HG02970 (cell line): ENCODE data around the gene RHBDF2.

Experiments
- ATAC-seq: cut with Tn5 transposase; IDR thresholded peaks from one replicate; pipeline ENCODE4 v1.9.1; 2021; ENCODE audit warnings: mild to moderate bottlenecking, moderate library complexity, moderate number of reproducible peaks; ENCODE audit not compliant: unreplicated experiment, low FRiP score

Gene RHBDF2

DNA sequence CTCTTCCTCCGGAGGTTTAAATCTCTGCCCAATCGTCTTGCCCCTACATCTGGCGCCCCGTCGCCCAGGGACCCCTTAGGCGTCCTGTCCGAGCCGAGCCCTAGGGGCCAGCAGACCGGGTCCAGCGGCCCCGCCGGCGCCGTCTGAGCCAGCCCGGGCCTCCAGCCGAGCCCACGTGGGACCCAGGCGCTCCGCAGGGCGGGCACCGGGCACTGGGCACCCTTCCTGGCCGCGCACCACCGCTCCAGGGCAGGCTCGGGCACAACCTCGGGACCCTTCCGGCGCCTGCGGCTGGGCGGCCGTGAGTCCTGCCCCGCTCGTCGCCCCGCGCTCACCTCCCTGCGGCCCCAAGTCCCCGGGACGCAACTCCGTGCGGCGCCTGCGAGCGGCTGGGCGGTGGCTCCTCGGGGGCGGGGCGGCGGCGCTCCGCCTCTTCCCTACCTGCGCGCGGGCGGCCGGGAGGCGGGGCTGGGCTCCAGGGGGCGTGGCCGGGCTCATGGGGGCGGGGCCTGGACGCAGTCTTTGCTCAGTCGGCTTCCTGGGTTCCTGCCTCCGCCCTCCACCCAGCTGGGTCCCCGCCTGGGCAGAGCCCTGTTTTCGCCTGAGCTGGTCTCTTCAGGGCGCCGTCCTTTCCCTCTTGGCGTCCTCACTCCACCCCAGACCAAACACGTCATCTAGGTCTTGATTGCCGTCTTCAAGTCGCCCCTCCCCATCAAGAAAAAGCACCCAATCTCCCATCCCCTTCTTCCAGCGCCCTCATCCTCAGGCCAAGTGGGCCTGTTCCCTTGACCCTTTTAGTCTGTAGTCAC lies at the start of gene RHBDF2:
RHBDF2 (minus strand) TSS at position 406 of the 809 bp plus-strand sequence. CDS start 19,899 bp downstream, outside the sequence.
- ATAC-seq = peak; percentile 70

DNA sequence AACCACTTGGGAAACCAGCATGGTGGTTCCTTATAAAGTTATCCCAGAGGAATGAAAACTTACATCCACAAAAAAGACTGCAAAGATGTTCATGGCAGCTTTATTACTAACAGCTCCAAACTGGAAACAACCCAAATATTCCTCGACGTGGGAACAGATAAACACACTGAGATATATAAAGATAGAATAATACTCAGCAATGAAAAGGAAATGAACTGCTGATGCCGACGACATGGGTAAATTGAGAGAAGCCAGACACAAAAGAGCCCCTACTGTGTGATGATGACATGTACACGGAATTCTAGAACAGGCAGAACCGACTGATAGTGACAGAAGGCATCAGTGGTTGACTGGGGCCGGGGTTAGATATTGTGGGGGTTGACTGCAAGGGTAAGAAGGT lies 48.3 kb upstream of the RHBDF2 start:
- no peak for ATAC-seq

DNA sequence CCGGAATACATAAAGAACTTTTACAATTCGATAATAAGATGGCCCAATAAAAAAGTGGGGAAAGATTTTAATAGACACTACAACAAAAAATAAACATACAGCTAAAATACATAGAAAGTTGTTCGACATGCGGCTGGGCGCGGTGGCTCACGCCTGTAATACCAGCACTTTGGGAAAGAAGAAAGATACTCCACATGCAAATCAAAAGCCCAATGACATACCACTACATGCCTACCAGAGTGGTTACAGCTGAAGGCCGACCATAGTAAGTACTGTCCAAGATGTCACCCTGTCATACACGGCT lies 47.9 kb upstream of the RHBDF2 start:
- ATAC-seq = no peak

DNA sequence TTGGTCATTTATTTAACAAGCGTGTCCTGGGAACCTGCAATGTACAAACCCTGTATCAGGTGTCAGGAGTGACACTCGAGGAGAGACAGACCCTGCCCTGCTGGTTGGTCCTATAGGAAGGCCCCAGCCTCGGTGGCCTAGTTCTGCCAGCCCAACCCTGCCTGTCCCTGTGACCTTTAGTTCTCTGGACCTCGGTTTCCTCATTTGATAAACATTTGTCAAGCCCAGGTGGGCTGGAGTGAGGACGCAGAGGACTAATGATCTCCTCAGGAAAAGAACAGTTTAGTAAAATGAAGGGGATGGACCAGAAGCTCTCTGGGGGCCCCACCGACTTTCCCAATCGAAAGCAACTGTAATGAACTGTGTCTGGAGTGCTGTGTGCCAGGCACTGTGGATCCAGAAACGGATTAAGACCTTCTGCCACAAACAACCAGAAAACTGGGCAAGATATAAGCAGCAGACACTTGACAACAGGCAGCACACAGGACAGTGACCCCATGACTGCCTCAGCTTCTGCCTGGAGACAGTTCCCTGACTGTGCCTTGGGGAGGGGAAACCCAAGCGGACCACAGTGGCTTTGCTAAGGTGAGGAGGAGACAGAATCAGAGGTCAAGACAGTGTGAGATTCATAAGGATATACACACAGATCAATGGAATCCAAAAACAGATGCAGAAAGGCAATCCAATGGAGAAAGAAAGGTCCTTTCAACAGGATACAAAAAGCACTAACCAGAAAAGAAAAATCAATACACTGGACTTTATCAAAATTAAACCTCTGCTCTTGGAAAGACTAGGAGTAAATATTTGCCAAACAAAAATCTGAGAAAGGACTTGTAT lies 47.4 kb upstream of the RHBDF2 start:
- no peak for ATAC-seq

DNA sequence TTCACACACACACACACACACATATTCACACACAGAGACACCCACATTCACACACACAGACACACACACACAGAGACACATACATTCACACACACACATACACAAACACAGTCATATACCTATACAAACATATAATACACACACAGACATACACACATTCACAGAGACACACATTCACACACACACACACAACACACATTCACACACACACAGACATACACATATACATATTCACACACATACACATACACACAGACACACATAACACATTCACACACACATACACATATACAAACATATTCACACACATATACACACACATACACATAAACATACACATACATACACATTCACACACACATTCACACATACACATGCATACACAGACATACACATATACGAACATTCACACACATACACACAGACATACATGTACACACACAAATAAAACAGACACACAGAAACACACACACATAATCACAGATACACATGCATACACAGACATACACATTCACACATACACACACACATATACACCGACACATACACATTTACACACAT lies 46.5 kb upstream of the RHBDF2 start:
- no peak for ATAC-seq

DNA sequence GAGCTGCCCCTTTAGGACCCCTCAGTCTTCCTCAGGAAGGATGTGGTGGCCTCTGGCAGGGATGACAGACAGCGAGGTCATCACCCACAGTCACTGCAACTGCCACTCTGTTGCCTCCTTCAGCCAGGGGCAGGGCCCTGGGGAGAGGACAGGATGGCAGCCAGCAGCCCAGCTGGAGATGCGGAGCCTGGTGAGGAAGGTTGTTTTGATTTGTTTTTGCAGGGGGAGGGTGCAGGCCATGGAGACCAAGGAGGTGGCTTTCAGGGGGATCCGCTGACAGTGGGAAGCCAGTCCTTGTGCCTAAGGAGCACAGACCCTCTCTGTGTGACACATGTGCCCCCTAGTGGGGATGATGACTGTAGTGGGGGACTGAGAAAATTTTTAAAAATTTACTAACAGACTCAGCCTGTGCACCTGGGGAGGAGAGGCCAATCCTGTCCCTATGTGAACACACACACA lies 46.0 kb upstream of the RHBDF2 start:
- no peak for ATAC-seq

DNA sequence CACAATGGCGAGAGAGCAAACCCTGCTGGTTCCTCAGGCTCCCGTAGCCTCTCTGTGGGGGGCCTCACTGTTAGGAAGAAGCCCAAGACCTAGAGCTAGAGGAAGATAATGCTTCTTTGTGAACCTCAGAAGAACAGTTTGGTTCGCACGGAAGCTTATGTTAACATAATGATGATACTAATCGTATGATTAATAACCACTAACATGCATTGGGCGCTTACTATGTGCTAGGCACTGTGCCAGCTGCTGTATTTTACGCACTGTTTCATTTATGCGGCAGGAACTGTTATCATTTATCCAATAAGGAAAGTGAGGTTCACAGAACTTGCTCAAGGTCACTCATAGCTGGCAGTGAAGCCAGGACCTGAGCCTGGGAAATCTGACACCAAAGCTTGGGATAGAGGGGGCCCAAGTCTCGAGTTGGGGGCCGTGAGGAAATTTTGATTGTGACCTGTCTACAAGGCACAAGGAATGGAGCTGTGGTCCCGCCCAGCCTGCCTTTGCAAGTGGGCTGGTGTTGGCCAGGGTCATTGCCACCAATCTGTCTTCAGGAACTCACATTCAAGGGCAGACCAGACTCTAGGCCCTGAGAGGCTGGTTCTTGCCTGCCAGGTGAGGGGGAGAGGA lies 45.4 kb upstream of the RHBDF2 start:
- ATAC-seq = no peak

DNA sequence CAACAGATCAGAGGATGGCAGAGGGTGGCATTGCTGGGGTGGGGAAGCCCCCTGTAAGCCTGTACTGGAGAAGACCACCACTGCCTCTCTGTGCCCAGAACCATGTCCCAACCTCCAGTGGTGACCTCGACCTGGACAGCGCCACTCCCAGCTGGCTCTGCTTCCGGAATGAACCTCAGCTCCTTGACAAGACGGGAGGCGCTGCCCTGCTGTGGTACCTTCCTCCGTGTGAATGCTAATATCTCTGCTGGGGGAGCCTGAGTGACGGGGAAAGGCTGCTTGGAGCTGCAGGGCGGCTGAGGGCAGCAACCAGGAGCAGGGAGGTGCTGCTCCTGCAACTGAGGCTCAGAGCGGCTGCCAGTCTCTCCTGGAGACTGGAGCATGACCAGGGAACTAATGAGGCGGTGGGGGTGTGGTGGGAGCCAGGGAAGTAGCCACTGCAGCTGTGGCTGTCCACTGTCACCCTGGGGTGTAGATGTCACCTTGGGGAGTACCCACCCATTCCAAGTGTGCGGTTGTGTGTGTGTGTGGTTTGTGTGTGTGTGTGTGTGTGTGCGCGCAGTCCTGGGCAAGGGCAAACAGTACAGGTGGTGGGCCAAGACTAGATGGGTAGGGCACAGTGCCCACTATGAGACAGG lies 44.8 kb upstream of the RHBDF2 start:
- ATAC-seq = no peak

DNA sequence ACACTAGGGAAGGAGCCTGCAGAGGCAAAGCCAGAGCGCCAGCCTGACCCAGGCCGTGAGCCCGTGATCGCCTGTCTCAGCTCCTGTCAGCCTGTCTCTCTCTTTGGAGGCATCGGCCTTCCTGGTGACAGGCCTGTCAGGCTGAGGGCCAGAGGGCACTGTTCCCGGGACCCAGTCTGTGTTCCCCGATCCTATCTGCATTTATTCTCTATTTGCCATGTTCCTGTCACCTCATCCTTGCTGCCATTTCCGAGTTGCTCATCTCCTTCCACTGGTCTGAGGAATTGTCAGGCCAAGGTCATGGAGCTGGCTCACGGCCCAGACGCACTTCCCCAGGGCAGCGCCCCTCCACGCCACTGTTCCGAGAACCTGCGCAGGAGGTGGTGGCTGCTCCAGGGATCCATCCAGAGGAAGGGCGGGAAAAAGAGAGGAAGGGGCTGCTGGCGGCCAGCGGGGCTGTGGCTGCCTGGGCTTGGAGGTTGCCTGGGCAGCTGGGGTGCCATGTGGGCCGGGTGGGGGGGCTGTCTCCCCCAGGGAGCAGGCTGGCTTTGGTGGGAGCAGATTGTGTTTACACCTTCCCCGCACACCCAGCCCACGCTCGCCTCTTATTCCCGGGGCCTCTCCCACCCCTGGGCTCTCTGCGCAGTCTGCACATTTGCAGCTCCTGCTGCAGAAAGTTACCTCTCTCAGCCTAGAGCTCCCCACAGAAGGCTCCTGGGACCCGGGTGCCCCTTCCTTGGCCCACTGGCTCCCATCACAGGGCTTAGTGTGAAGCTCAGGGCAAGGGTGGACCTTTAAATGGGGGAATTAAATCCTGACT lies 43.5 kb upstream of the RHBDF2 start:
- ATAC-seq = no peak

DNA sequence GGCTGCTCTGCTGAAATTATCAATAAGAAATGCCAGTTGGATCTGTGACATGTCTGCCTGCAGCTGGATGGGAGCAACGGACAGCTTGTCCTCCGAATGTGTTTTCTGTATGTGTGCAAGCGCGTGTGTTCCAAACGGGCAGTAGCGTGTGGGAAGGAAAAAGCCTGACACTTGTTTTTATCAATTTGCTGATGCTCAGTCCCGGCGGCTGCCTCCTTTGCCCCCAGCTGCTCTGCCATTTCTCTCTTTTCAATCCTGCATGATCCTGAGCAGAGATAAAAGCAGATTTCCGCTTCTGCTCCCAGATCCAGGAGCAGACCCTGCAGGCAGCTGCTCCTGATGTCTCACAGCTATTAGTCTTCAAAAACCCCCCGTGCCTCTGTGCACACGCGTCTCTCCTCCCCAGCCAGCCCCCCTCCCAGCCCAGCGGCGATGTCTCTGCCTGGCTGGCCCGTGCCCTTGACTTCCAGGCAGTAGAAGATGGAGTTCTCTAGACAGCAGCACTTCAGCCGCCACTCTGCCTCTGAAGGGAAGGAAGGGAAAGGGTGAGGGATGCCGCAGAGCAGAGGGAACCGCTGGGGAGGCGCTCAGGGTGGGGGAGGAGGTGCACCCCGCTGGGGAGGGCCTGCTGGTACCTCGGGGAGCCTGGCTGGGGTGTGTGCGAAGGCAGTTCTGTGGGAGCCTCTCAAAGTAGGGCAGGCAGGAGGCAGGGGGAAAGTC lies 42.8 kb upstream of the RHBDF2 start:
- no peak for ATAC-seq

DNA sequence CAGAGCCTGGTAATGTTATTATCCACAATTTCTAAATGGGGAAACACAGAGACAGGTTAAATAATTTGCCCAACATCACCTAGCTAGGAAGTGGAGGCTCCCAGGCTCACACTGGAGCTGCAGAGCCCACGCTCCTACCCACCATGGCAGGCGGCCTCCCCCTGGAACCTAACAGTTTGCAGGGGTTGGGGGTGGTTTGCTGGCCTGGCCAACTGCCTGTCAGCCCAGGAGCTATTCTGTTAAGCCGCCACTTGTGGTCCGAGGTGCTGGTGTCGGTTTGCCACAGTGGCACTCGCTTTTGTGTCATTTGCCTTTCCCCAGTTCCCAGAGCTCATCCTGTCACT lies 42.2 kb upstream of the RHBDF2 start:
- no peak for ATAC-seq

DNA sequence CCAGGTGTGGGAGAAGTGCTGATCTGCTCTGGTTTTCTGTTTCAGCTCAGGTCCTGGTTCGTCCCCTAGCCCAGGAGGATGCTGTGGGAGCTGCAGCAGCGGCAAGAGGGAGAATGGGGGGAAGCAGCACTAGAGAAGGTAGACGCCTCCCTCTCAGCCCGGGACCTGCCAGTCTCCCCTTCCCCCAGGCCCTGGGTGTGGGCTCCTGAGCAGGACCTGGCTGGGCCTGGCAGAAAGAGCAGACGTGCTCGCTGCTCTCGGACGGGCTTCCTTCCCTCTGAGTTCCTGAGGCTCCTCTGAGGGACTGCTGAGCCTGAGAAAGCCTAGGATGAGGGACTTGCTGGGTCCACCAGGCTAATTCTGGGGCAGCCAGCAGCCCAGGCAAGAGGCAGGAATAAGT lies 41.8 kb upstream of the RHBDF2 start:
- no peak for ATAC-seq

DNA sequence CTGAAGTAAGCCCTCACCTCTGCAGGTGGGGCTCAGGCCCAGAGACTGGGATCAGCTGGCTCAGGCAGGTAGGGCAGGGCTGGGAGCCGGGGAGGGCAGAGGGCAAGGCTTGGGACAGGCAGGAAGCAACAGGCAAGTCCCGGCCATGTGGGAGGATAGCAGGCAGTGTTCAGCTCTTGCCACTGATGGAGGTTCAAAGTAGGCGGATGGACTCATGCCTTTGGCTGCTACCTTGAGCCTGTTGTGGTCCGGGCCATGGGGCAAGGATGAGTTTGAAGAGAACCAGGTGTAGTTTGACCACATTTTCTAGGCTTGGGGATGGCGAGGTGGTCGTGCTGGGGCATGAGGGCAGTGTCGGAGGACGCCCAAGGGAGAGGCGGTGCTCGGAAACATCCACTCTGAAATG lies 41.3 kb upstream of the RHBDF2 start:
- ATAC-seq = no peak

DNA sequence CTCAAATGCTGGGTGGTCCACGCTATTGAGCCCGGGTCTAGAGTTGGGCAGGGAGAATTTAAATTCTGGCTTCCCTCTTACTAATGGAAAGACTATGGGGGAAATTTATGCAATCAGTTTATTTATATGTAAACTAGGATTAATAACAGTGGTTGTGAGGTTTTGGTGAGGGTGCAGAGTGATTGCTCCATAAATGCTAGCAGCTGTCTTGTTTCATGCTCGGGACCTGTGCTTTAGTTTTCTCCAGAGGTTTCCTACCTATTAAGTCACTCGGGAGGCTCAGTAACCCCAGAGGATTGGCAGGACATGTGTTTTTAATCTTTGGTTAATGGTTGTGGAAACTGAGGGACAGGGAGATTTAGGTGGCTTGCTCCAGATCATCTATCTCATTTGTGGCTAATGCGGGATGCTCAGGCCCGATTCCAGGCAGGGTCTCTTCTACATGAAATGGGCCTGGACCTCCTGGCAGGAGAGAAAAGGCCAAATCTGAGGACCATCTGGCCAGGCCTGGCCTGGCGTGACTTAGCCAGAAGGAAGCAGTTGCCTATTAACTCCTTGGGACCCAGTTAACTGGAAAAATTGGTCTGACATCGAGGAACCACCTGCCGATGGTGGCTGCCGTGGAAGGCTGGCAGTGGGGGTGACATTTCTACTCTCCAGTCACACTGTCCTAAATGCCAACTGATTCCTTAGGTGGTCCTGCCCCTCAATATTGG lies 40.7 kb upstream of the RHBDF2 start:
- ATAC-seq = no peak

DNA sequence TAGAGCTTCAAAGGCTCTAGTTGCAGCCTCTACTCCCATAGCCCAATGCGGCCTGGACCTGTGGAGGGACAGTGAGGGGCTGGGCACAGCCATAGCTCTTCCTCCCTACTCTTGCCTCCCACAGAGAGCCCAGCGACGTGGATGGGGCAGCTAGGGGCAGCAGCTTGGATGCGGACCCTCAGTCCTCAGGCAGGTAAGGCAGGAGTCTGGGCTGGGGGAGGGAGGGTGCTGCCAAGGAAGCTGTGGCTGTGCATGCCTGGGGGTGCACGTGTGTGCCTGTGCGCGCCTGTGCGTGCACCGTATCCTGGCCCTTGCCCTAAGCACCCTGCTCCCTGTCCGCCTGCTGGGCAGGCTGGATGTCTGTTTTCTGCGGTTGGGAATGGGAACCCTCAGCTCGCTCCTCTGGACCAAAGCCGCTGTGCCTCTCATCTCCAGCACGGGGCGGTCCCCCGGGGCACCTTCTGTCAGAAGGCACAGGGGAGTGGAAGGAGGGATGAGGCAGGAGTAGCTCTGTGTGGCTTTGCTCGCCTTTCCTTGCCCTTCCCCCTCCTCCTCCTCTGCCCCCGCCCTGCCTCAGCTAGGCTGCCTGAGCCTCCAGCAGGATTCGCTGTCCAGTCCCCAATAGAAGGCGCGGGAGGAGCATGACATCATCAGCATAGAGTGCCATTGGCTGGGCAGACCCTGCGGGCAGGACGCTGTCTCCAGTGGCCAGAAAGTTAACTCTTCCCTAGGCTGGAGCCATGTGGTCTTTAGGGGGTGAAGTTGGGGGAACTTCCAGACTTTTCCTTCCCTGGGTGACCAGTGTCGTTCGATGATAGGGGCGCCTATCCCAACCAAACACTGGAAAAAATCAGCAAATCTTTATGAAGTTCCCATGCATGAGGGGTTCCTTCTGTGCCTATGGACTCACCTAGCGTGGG lies 39.4 kb upstream of the RHBDF2 start:
- ATAC-seq = no peak

DNA sequence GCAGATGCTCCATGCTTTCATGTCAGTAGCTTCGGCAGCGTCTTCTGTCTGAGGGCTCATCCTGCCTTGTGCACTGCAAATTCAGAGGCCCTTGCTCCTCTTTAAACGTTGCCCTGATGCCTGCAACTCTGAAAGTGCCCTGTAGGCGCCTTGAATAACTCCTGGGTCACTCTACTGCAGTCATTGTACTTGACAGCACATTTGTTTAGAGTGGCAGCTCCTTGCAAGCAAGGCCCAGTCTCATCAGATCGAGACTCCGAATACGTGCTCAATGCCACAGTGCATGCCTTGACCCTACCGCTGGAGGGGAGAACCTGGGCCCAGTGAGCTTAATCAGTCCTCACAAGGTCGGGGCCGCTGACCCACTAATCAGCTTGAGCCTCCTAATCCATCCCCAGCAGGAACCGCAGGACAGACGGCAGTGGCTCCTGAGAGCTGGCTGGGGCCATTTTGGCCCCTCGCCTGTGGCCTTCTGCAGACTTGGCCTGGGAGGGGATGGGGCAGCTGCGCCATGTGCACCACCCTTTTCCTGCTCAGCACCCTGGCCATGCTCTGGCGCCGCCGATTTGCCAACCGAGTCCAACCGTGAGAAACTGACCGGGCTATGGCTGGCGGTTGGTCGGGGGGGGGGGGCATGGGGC lies 38.5 kb upstream of the RHBDF2 start, which contains the start of gene PRCD:
PRCD (plus strand) TSS at position 414 of the 641 bp plus-strand sequence; CDS start at position 512, 98 bp downstream.
- ATAC-seq = no peak
